Stimulated activated memory B cell treated with anti-CD40 and anti-IgM and Interleukin-4, amounts not matched to agents 10 μg/mL and 1 μg/mL and 100 μg/mL, for 72 hours (primary cell): ENCODE measurements around the gene ECHDC3.
"Not testable (repeated sequence)": the region's sequence is repeated elsewhere in the genome, so short reads cannot be mapped to it uniquely, and the experiment has no call there.

ENCODE experiments used
- ATAC-seq: fragments of 150-1000 bp; cut with Tn5 transposase; 2 replicates; pipeline ENCODE4 v1.10.0; 2021
- H3K27ac Mint-ChIP-seq: one replicate; pipeline ENCODE4 v1.8.0; 2022; ENCODE audit warnings: mild to moderate bottlenecking, mixed read lengths
- H3K27me3 Mint-ChIP-seq: one replicate; pipeline ENCODE4 v1.8.0; 2022; ENCODE audit warnings: mixed read lengths
- H3K36me3 Mint-ChIP-seq: one replicate; pipeline ENCODE4 v1.8.0; 2022; ENCODE audit warnings: mixed read lengths
- H3K4me1 Mint-ChIP-seq: one replicate; pipeline ENCODE4 v1.8.0; 2022; ENCODE audit warnings: mixed read lengths
- H3K4me3 Mint-ChIP-seq: one replicate; pipeline ENCODE4 v1.8.0; 2022; ENCODE audit warnings: mild to moderate bottlenecking, moderate library complexity, mixed read lengths
- H3K9me3 Mint-ChIP-seq: one replicate; pipeline ENCODE4 v1.8.0; 2022; ENCODE audit warnings: mixed read lengths

ECHDC3 gene

DNA sequence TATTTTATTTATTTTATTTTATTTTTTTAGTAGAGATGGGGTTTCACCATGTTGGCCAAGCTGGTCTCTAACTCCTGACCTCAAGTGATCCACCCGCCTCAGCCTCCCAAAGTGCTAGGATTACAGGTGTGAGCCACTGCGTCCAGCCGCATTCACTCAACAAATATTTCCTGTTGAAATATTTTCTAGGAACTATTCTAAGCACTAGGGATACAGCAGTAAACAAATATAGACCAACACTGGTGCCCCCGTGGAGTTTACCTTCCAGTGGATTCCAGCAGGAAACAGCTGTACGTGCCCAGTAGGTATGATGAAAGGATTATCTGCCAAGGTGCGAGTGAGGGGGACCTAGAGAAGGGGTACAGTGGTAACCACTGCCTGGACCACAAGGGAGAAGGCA is 33.4 kb upstream of the ECHDC3 start:
- H3K4me3 Mint-ChIP-seq, H3K27ac Mint-ChIP-seq, H3K36me3 Mint-ChIP-seq, ATAC-seq, H3K9me3 Mint-ChIP-seq, H3K27me3 Mint-ChIP-seq: not testable (repeated sequence)
- H3K4me1 Mint-ChIP-seq: peaks cover 57% of the 10 kb centered on the region

DNA sequence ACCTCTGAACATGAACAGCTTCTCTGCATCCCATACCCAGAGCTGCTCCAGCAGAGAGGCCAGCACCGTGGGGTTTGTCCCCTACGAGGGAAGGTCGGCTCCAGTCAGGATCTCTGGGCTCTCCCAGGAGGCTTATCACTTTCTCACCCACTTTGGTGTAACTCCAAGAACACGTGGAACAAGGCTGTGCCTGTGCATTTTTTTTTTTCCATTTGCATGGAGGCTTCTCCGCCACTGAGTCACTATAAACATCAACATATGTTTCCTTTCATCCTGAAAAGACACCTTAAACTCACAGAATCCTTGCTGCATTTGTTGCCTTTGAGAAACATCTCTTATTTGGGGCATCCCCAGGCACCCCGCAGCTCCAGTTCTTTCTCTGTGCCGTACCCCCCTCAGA is 29.4 kb upstream of the ECHDC3 start:
- no peak for ATAC-seq
- Mint-ChIP-seq H3K9me3 (peaks cover 2% of the 10 kb centered on the region), H3K36me3 (no peaks in the 10 kb centered on the region), H3K4me1 (peaks cover 56% of the 10 kb centered on the region), H3K4me3 (no peak overlapping the region), H3K27ac (no peak overlapping the region), H3K27me3 (no peaks in the 10 kb centered on the region)

DNA sequence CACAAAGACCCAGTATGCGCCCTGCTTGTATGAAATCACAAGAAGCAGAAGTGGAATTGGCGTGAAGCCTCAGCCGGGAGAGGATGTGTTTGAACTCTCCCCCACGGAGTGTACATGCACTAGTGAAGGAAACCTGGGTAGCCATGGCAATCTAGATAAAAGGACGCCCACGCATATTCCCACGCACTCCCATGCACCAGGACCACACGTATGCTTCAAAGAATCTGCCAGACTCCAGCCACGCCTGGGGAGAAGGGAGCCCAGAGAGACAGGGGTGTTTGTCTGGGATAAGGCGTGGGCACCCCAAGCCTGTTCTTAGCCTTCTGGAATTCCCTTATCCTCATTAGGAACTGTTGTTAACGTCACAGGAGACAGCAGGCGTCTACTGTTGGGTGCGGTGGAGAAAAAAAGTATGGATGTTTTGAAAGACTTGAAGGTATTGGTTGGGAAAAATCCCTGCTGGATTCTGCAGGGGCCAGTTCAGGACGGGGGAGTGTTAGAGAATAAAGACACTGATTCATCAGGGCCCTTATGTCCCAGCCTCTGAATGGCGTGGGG is 28.9 kb upstream of the ECHDC3 start:
- Mint-ChIP-seq H3K4me3 (no peak overlapping the region), H3K27ac (no peak overlapping the region), H3K36me3 (no peaks in the 10 kb centered on the region), H3K9me3 (peaks cover 2% of the 10 kb centered on the region), H3K27me3 (no peaks in the 10 kb centered on the region), H3K4me1 (peaks cover 56% of the 10 kb centered on the region)
- peak; percentile 34 for ATAC-seq

DNA sequence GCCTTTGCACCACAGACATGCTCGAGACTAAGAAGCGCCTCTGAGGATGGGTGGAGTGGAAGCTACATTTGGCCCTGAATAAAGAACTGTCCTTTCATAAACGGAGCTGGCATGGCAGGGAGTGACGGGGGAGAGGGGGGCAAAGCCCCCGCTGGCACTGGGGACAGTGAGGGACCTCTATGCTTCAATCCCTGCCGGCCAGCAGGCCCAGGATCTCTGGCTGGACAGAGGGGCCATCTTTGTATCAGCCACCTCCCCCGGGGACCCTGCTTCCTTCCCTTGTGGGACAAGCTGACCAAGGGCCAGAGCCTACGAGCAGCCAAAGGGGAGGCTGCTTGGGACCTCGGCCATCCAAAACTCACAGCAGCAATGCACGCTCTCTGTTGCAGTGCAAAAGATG is 28.2 kb upstream of the ECHDC3 start:
- peaks cover 56% of the 10 kb centered on the region for H3K4me1 Mint-ChIP-seq
- no peak overlapping the region for H3K4me3 Mint-ChIP-seq
- peaks cover 2% of the 10 kb centered on the region for H3K9me3 Mint-ChIP-seq
- H3K36me3 Mint-ChIP-seq: no peaks in the 10 kb centered on the region
- no peak for ATAC-seq
- no peak overlapping the region for H3K27ac Mint-ChIP-seq
- H3K27me3 Mint-ChIP-seq: no peaks in the 10 kb centered on the region

DNA sequence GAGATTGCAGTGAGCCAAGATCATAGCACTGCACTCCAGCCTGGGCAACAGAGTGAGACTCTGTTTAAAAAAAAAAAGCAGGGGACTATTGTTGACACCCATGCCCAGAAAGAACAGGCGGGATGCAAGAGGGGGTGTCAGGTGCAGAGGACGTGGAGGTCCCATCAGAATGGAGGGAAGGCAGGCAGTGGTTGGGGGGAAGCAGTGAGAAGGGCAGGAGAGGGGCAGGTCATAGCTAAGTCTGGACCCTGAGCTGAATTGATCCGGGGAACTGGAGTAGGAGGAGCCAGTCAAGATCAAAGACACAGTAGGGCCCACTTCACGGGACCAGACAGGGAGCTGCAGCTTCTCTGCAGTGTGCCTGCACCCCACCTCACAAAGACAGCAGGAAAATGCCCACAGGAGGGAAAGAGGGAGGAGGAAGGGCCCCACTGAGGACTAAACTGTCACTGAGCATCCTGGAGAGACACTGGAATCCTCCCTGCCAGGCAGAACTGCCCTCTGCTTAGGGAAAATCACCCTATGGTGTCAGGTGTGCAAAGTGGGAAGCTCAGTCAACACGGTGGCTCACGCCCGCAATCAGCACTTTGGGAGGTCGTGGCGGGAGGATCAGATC is 27.3 kb upstream of the ECHDC3 start:
- Mint-ChIP-seq H3K27ac (no peak overlapping the region), H3K4me3 (no peak overlapping the region), H3K4me1 (peaks cover 57% of the 10 kb centered on the region), H3K27me3 (no peaks in the 10 kb centered on the region), H3K9me3 (peaks cover 2% of the 10 kb centered on the region), H3K36me3 (no peaks in the 10 kb centered on the region)
- no peak for ATAC-seq

DNA sequence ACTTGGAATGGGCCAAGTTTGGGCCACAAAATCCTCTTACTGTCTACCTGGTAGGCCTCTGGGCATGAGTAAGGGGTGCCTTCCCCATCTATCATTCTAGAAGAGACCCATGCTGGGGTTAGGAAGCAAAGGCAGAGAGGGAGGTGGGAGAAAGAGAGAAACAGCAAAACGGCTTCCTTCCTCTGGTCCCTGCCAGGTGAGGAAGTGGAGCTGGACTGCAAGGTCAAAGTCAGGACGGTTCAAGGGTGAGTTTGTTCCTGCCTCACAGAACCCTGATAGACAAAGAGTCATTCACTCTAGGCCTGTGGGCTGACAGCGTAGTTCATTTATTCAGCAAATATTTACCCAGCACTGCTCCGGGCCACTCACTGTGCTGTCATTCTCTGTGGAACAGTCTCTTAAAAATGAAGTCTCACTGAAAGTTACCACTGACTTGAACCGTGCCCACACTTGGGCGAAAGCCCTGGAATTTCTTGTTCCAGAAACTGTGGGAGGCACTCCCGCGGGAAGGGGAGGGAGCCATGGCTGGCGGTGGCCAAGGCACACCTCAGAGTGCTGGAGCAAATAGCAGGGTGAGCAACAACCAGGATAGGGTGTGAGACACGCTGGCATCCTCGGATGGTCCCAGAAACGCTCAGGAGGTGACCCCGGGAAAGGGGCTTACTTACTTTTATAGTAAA is 26.2 kb upstream of the ECHDC3 start:
- no peak for ATAC-seq
- no peaks in the 10 kb centered on the region for H3K27me3 Mint-ChIP-seq
- H3K27ac Mint-ChIP-seq: no peak overlapping the region
- H3K4me1 Mint-ChIP-seq: peaks cover 57% of the 10 kb centered on the region
- H3K9me3 Mint-ChIP-seq: peaks cover 2% of the 10 kb centered on the region
- no peaks in the 10 kb centered on the region for H3K36me3 Mint-ChIP-seq
- no peak overlapping the region for H3K4me3 Mint-ChIP-seq

DNA sequence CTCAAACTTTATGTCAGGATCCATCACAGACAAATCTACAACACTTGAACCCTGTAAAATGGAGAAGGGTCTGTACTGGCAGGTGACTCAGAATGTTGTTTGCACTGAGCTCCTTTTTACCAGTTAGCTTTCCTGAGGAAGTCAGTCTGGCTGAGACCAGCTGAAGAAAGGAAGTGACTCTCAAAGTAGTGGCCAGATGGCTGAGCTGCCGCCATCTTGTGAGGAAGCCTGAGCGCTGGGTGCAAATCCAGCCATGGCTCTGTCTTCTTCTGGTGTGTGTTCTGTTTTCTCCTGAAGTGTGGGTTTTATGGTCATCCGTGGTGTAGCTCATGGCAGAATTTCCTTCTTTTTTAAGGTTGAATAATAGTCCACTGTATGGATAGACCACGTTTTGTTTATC is 25.5 kb upstream of the ECHDC3 start:
- Mint-ChIP-seq H3K4me3 (no peak overlapping the region), H3K36me3 (no peaks in the 10 kb centered on the region), H3K27me3 (no peaks in the 10 kb centered on the region), H3K9me3 (peaks cover 2% of the 10 kb centered on the region), H3K4me1 (peaks cover 59% of the 10 kb centered on the region), H3K27ac (no peak overlapping the region)
- no peak for ATAC-seq

DNA sequence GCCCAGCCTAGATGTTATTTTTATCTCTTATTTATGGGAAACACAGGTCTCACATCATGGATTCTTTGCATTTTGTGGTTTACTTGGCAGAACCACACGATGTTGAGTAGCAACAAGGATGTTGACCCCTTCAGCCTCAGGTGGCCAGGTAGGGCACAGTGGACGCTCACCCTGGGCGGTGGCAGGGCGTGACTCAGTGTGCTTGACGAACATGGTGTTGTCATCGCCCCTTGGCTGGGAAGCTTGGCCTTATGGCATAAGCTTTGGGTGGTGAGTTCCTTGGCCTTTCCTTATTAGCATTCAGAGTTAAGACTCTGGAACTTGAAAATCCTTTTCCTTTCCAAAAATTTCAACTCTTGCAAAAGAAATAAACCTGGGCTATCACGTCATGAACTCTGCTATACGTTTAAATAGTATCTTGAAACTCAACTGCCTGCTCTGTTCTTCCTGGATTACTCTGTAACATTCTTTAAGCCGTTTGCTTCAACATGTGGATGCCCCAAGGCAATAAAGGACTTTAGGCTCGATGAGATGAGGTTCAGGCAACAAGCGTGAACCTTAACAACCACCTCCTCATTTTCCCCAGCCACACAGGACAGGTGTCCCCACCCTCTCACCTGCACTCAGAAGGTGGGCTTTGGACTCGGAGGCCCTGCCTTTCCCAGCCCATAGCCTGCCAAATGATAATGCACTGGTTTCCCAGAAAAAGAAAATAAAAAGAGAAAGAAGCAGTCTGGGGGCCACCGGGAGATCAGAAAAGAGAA is 22.5 kb upstream of the ECHDC3 start:
- peaks cover 45% of the 10 kb centered on the region for H3K4me1 Mint-ChIP-seq
- no peaks in the 10 kb centered on the region for H3K27me3 Mint-ChIP-seq
- H3K36me3 Mint-ChIP-seq: no peaks in the 10 kb centered on the region
- peak overlapping the region; percentile 43 for H3K27ac Mint-ChIP-seq
- peak overlapping the region; percentile 10 for H3K4me3 Mint-ChIP-seq
- H3K9me3 Mint-ChIP-seq: peaks cover 2% of the 10 kb centered on the region
- ATAC-seq: no peak

DNA sequence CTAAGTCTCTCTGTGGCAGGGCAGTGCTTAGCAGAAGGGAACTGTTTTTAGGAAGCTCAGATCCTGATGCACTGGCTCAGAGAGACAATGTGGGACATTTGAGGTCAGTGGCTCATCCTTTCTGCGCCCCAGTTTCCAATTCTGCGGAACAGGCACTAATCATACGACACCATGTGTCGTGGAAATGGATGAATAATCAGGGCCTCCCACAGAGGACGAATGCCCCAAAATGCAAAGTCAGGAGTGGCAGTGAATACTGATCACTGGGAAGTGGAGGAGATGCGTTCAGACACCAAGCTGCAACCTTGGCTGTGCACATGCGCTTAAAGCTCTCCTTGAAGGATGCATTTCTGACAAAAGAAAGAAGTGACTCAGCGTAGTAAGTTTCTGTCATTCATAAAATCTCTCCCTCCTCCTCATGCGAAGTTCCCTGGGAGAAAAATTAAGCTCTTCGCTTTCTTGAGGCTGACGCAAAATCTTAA is 21.9 kb upstream of the ECHDC3 start:
- Mint-ChIP-seq H3K36me3 (no peaks in the 10 kb centered on the region), H3K4me1 (peaks cover 50% of the 10 kb centered on the region), H3K9me3 (peaks cover 2% of the 10 kb centered on the region), H3K27me3 (no peaks in the 10 kb centered on the region), H3K4me3 (peak overlapping the region; percentile 10), H3K27ac (peak overlapping the region; percentile 43)
- peak; percentile 65 for ATAC-seq

DNA sequence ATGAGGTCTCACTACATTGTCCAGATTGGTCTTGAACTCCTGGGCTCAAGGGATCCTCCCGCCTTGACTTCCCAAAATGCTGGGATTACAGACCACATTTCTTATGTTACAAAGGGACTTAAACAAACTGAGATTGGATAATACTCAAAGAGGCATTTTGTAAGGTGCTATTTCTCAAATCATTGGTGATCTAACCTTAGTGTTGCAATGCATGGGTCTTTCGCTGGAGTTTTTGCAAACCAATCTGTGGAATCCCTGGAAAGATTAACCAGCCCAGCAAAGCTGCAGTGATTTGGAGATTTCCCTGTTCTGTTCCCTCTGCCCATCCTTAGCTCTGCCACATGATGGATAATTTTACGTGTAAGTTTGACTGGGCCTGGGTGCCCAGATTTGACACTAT is 20.4 kb upstream of the ECHDC3 start:
- ATAC-seq: no peak
- peaks cover 48% of the 10 kb centered on the region for H3K4me1 Mint-ChIP-seq
- H3K36me3 Mint-ChIP-seq: no peaks in the 10 kb centered on the region
- H3K27ac Mint-ChIP-seq: peak overlapping the region; percentile 55
- no peaks in the 10 kb centered on the region for H3K27me3 Mint-ChIP-seq
- no peak overlapping the region for H3K4me3 Mint-ChIP-seq
- peaks cover under 1% of the 10 kb centered on the region for H3K9me3 Mint-ChIP-seq

DNA sequence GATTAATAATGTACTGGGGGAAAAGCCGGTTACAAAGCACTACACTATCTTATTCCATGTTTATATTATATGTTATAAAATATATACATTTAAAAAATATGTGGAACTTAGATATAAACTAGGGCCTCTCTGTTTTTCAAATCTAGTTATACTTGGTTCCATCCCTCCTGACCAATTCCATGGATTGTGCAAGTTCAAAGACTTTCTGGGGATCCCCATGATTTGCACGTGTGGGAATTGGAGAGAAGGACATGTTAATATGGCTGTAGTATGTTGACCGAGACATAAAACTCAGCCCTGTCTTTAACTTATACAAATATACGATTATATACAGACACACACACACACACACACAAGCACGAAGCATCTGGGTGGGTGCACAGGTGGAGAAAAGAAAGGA is 18.8 kb upstream of the ECHDC3 start:
- H3K4me1 Mint-ChIP-seq: peaks cover 35% of the 10 kb centered on the region
- no peaks in the 10 kb centered on the region for H3K27me3 Mint-ChIP-seq
- no peak overlapping the region for H3K27ac Mint-ChIP-seq
- H3K4me3 Mint-ChIP-seq: no peak overlapping the region
- no peaks in the 10 kb centered on the region for H3K36me3 Mint-ChIP-seq
- H3K9me3 Mint-ChIP-seq: peaks cover 1% of the 10 kb centered on the region
- ATAC-seq: no peak

DNA sequence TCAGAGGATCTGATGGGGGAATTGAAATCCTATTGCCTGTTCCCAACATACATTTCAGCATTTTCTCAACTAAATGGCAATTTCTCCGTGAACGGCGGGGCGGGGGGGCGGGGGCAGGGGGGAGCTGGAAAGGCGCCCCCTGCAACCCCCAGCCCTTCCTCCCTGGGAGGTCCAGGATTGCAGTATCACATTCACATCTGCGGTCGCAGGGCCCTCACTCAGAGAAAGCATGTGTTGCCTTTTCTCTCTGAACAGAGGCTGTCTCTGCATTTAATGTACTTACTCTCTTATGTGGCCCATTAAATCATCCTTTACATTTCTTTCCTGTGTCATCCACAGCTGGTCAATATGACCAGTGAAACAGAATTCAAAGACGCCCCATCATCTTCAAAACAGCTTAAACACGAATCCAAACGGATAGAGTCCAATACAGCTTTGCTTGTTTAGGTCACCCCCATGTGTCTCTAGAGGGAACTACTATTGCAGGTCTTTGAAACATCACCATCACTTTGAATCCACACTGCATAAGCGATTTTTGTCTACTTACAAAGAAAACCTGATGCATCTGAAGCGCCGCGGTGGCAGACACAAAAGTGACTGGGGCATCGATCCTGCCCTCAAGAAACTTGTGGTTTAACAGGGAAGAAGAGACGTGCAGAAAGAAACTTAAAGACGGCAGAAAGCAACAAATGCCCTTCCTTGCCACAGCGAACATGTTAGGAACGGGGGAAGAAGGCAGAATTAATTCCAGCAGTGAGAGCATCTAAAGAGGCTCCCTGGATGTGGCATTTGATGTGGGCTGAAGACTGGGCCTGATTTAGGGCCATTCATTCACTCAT is 17.0 kb upstream of the ECHDC3 start:
- peaks cover 3% of the 10 kb centered on the region for H3K9me3 Mint-ChIP-seq
- peak; percentile 87 for ATAC-seq
- H3K4me1 Mint-ChIP-seq: peaks cover 27% of the 10 kb centered on the region
- H3K4me3 Mint-ChIP-seq: no peak overlapping the region
- peak overlapping the region; percentile 40 for H3K27ac Mint-ChIP-seq
- no peaks in the 10 kb centered on the region for H3K27me3 Mint-ChIP-seq
- H3K36me3 Mint-ChIP-seq: no peaks in the 10 kb centered on the region

DNA sequence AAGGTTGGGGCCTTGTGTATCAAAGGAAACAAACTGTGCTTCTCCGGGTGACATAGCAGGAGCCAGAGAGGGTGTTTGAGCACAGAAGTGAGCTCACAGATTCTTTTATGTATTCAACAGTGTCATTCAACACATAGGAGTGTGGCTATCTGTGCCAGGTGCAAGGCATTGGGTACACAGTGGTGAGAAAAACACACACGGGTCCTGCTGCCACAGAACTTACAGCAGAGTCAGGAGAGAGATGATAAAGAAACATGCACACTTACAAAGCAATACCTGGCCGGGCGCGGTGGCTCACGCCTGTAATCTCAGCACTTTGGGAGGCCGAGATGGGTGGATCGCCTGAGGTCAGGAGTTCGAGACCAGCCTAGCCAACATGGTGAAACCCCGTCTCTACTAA is 16.3 kb upstream of the ECHDC3 start:
- H3K4me1 Mint-ChIP-seq: peaks cover 20% of the 10 kb centered on the region
- peaks cover 7% of the 10 kb centered on the region for H3K9me3 Mint-ChIP-seq
- H3K36me3 Mint-ChIP-seq: peaks cover 5% of the 10 kb centered on the region
- H3K4me3 Mint-ChIP-seq: no peak overlapping the region
- peak overlapping the region; percentile 40 for H3K27ac Mint-ChIP-seq
- ATAC-seq: no peak
- no peaks in the 10 kb centered on the region for H3K27me3 Mint-ChIP-seq

DNA sequence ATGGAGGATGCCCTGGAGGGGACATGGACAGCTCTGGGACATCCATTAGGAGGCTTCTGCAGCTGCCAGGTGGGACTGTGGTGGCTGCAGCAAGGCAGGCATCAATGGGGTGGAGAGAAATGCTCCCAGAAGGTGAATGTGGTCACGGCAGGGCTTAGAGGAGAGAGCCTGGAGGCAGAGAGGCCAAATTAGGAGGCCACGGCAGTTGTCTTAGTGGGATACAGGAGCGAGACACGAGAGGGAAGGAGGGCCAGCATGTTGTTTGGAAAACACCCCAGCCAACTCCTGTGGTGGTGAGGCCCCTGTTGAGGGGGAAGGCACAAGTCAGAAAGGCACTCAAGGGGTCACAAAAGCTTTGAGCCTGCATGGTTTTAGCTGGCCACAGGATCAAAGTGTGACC is 14.6 kb upstream of the ECHDC3 start:
- peaks cover 7% of the 10 kb centered on the region for H3K9me3 Mint-ChIP-seq
- peaks cover 5% of the 10 kb centered on the region for H3K36me3 Mint-ChIP-seq
- H3K4me3 Mint-ChIP-seq: no peak overlapping the region
- H3K27me3 Mint-ChIP-seq: no peaks in the 10 kb centered on the region
- no peak overlapping the region for H3K27ac Mint-ChIP-seq
- H3K4me1 Mint-ChIP-seq: peaks cover 8% of the 10 kb centered on the region
- ATAC-seq: no peak

DNA sequence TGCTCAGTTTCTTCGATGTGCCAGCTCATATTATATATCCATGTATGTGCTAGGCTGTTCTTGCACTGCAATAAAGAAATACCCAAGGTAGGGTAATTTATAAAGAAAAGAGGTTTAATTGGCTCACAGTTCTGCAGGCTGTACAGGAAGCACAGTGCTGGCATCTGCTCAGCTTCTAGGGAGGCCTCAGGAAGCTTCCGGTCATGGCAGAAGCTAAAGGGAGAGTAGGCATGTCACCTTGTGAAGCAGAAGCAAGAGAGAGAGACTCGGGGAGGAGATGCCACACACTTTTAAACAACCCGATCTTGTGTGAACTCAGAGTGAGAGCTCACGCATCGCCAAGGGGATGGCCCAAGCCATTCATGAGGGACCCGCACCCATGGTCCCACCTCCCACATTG is 13.8 kb upstream of the ECHDC3 start:
- Mint-ChIP-seq H3K27ac (no peak overlapping the region), H3K36me3 (peaks cover 5% of the 10 kb centered on the region), H3K4me3 (no peak overlapping the region), H3K27me3 (no peaks in the 10 kb centered on the region), H3K9me3 (peaks cover 7% of the 10 kb centered on the region), H3K4me1 (peaks cover 8% of the 10 kb centered on the region)
- no peak for ATAC-seq
